COLO829 (cell line): Measurements from ENCODE around the gene KANSL1L.

ENCODE experiments used
- DNase-seq: peaks from one replicate; pipeline ENCODE4 v3.0.0; 2012; ENCODE audit warnings: low spot score

The KANSL1L gene

DNA sequence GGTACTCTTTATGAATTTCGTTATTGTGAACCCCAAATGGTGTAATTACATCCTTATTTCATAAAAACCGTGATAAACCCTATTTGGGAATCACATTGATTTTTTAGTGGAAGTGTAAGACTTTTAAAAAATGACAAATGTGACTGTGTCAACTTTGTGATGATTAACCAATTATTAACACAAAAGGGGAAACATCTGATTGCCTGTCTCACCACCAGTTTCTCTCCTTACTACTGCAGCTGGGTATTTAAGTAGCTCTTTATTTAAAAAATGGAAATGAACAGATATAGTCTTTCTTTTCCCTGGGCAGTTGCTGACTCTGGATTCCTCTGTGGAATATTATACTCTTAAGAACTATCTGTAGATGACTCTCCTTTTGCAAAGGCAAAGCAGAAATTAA is 180.4 kb downstream of the KANSL1L start:
- no peak for DNase-seq

DNA sequence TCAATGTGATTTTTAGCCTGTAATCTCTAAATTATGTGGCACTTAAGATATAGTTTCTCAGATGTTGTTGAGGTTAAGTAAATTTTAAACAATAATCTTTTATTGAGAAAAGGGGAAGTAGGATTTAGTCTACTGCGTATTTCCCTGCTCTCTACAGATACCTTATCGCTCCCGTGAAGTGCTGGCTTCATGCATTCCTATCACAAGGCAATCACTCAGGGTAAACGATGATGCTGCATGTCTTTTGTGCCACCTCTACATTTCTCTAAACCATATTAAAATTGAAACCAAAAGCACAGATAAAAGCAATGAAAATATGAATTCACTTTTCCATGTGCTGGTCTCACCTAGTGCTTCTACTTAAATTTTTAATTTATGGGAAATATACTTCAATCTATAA is 183.2 kb downstream of the KANSL1L start:
- DNase-seq: no peak

DNA sequence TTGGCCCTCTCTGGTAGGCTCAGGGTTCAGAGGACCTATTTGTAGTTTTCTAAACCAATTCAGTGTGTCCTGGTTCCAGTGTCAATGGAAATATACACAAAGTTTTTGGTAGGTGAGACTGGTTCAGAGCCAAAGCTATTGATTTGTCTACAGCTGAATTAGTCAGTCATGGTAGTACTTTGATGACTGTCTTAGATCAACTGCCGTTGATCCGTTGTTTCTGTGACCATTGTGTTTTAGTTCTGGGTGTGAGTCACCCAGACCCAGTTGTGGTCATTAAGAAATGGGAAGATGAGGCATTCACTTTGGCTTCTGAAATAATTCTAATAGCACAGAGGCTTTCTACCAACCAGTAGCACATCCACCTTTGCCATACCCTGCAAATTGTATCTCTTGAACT is 184.8 kb downstream of the KANSL1L start:
- DNase-seq: no peak

DNA sequence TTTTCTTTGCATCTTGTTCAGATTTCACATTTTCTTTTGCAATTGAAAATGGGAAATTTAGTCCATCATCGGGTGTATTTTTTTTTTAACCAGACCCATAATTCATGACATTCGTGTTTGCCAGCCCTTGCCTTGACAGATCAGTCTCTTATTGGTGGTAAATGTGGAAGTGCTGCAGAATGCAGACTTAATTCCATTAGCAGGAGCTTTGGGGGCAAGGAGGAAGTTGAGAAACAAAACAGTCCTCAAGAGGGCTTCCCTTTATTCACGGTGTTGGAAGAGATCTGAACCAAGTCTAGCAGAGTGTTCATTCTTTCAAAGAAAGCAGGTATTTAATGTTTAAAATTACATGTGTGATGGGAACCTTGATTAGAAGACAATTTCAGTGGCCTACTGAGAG is 185.3 kb downstream of the KANSL1L start:
- DNase-seq: no peak

DNA sequence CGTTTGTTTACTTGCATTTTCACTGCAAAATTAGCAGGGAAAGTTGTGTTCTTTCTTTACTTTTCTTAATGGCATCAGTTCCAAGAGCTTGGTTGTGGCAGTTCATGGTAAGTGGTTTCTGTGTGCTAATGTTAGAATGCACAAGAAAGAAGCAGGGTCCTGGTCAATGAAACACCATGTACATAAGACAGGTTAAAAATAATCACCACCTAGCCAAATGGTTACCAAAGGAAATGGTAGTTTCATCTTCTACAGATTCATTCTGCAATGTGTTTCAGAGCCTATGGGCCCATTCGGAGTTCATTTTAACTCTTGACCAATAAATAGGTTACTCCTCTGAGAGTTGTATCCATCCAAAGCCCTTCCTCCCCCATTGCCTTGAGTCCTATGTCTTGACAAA is 186.9 kb downstream of the KANSL1L start:
- DNase-seq: no peak

DNA sequence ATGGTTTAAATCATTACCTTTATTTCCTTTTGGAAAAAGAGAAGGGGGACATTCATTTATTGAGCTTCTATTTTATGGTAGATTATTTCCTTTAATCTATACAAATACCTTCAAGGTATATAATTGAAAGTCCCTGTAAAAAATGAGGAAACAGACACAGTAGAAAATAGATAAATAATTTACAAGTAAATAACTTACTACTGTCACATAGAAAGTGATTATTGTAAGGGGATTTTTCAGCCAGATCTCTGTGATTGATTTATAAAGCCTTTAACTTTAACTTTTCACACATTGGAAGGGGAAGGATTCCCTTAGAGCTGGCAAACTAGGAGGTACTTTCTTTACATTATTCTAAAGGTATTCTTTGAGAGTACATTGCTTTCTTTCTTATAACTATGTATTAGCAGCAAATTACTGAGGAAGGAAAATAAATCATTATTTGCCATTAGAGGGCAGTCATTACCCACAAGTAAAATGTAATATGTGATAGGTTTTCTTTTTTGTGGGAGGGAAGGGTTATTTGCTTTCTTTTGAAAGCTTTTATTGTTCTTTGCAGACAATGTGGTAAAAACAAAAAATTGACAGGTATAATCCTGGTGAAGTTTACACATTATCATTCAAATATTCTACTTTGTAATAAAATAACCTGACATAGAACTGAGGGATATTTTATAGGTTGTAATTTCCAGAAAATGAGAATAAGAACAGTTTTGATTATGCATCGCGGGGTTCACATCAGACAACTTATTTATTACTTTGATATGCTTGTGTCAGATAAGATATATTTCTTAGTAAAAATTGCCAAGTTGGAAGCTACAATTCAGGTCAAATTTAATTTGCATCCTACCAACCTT is 193.6 kb downstream of the KANSL1L start:
- peak; percentile 61 for DNase-seq

DNA sequence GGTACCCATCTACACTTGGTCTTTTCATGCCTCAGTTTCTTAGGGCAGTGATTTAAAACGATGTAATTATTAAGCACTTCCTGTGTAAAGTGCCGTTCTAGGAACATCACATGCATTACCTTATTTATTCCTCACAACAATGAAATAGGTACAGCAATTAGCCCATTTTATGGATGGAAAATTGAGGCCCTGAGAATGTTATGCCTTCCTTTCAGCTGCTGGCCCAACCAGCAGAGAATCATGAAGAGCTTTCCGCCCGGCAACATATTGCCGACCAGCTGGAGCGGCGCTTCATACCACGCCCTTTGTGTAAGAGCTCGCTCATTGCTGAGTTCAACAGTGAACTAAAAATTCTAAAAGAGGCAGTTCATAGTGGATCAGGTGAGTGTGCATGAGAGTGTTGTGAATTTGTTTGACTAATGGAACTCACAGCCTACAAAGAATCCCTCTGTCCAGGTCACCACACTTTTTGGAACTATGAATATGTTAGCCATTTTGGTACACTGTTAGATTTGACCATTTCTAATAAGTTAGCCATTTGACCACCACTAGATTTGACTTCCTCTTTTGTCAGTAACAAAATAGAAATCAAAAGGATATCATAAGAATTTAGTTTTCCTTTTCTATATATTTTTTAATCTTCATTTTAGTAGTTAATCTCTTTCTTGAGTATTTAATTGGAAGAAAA is 194.4 kb downstream of the KANSL1L start:
- DNase-seq: no peak

DNA sequence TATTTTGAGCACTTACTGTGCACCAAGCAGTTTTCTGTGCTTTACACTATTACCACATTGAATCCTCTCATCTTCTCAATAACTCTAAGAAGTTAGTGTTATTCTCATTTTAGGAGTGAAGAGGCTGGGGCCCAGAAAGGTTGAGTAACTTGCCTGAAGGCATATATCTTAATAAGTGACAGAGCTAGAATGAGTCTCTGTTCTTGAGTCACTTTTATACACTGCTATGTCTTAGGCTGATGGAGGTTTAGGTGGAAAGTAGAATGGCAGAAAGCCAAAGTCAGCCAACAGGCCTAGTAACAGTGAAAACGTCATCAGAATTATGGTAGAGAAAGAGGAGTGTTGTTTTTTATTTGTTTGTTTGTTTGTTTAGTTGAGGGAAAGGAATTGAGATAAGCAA is 196.6 kb downstream of the KANSL1L start:
- peak; percentile 35 for DNase-seq

DNA sequence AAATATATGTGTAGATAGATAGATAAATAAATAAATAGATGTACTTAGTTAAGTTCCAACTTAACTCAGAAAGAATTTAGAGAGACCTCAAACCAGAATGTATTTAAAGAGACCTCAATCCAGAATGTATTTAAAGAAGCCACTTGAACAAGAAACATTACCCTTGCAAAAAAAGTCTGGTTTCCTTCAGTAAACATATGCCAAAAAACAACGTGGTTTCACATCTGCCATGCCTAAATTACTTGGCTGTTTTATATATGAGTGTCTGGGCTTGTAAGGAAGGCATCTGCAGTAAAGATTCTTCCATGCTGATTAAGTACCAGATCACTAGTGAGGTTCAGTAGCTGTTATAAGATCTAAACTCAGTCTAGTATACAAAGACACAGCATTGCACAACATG is 197.9 kb downstream of the KANSL1L start:
- no peak for DNase-seq
